K562 (cell line): Measurements from ENCODE around the gene KLHL28. TPM values are rescaled to one million over a fixed set of nuclear protein-coding genes. Genes with fewer than 3 reads are reported as not detected.

Experiments used
- ATAC-seq: fragments of 200-7000 bp; cut with Tn5 transposase; 3 replicates; pipeline ENCODE4 v1.9.1; 2020; ENCODE audit warnings: moderate library complexity
- BruUV-seq: library from RNA; stranded (reverse); fragments of 400-500 nt; replicated peaks from 2 replicates; lab custom pipeline; 2021; lab: Mats Ljungman, UMichigan
- CTCF ChIA-PET: fragments of 300-600 bp; formaldehyde crosslinking; extraction: SDS; loops from one replicate; lab custom pipeline; 2021; ENCODE audit warnings: low intra/inter-chr PET ratio; lab: Yijun Ruan, JAX
- POLR2A ChIA-PET: fragments of 300-600, 350-650 bp; sonication (Branson Sonifier 250); formaldehyde crosslinking; extraction: SDS; loops from one replicate; lab custom pipeline; 2021; ENCODE audit warnings: antibody characterized with exemption, inconsistent platforms; lab: Yijun Ruan, JAX
- DNase-seq, 4 experiments: peaks; one replicate each; pipeline versions ENCODE4 v3.0.0 to v3.0.0-alpha.2; 2011 to 2018; ENCODE audit warnings: low spot score in 3 of 4, mixed read lengths in 3 of 4; ENCODE audit errors: extremely low read depth in 1 of 4
- FAIRE-seq: peaks from 2 replicates; lab custom pipeline; 2011; peaks lifted over from hg19 to GRCh38; lab: Jason Lieb, UNC
- H2AFZ ChIP-seq: 2 replicates; pipeline ENCODE4 v1.6.0; 2011; ENCODE audit warnings: low read depth, low read length, control low read depth, inconsistent platforms
- H3K27ac ChIP-seq: fragments of 200-600 bp; 3 replicates; pipeline ENCODE4 v1.8.0; 2011; ENCODE audit warnings: low read depth, mild to moderate bottlenecking, control low read depth, inconsistent platforms, low read length, moderate library complexity, mixed read lengths; ENCODE audit errors: extremely low read depth
- H3K27me3 ChIP-seq, 2 experiments: fragments of 300-600 bp in 1 of 2; 2 replicates in 1 of 2; 3 replicates in 1 of 2; pipeline versions ENCODE4 v1.6.0 to v1.8.0; 2011; ENCODE audit warnings: inconsistent platforms in 2 of 2, low read length in 2 of 2, mild to moderate bottlenecking in 1 of 2, mixed read lengths in 1 of 2, moderate library complexity in 1 of 2; ENCODE audit not compliant: control insufficient read depth in 2 of 2, insufficient read depth in 2 of 2
- H3K36me3 ChIP-seq: fragments of 300-600 bp; 3 replicates; pipeline ENCODE4 v1.8.0; 2011; ENCODE audit warnings: mild to moderate bottlenecking, low read length, inconsistent platforms; ENCODE audit not compliant: control insufficient read depth, insufficient read depth
- H3K4me1 ChIP-seq, 2 experiments: fragments of 200-600 bp in 1 of 2; replicated peaks in 1 of 2; 2 replicates in 1 of 2; 3 replicates in 1 of 2; pipeline versions ENCODE4 v1.5.1 to v1.8.0; 2011; ENCODE audit warnings: inconsistent platforms in 2 of 2, low read length in 2 of 2, mild to moderate bottlenecking in 1 of 2, mixed read lengths in 1 of 2, moderate library complexity in 1 of 2; ENCODE audit not compliant: control insufficient read depth in 2 of 2, insufficient read depth in 2 of 2
- H3K4me2 ChIP-seq: 2 replicates; pipeline ENCODE4 v1.6.1; 2011; ENCODE audit warnings: low read length, control low read depth, inconsistent platforms, mixed read lengths; ENCODE audit not compliant: insufficient read depth
- H3K4me3 ChIP-seq: fragments of 200-600 bp; sonication (generic), shearing (Covaris generic); 2 replicates; pipeline ENCODE4 v1.5.1; 2016; ENCODE audit warnings: control low read depth, inconsistent platforms
- H3K79me2 ChIP-seq: fragments of 200-600 bp; 3 replicates; pipeline ENCODE4 v1.8.0; 2011; ENCODE audit warnings: low read length, inconsistent platforms; ENCODE audit not compliant: control insufficient read depth, insufficient read depth
- H3K9ac ChIP-seq, 2 experiments: 2 replicates each; pipeline versions ENCODE4 v1.6.0 to v1.6.1; 2011; ENCODE audit warnings: low read depth in 2 of 2, low read length in 2 of 2, control low read depth in 1 of 2, inconsistent platforms in 1 of 2, mild to moderate bottlenecking in 1 of 2, mixed read lengths in 1 of 2; ENCODE audit not compliant: insufficient read depth in 1 of 2
- H3K9me1 ChIP-seq: one replicate; pipeline ENCODE4 v1.6.0; 2011; ENCODE audit warnings: inconsistent platforms, mild to moderate bottlenecking, low read length, moderate library complexity; ENCODE audit not compliant: control insufficient read depth, insufficient read depth
- H3K9me3 ChIP-seq: replicated peaks from 2 replicates; pipeline ENCODE4 v1.5.1; 2011; ENCODE audit warnings: low read depth, low read length, inconsistent platforms; ENCODE audit not compliant: control insufficient read depth, insufficient read depth
- H4K20me1 ChIP-seq: replicated peaks from 2 replicates; pipeline ENCODE4 v1.6.1; 2011; ENCODE audit warnings: low read length, inconsistent platforms, mixed read lengths; ENCODE audit not compliant: control insufficient read depth, insufficient read depth
- CBFB ChIP-seq: sonication (generic); formaldehyde crosslinking; IDR thresholded peaks from 2 replicates; pipeline ENCODE4 v1.4.0; 2020; ENCODE audit warnings: mild to moderate bottlenecking, missing genetic modification reagents
- FOSL1 ChIP-seq: fragments of 200-800 bp; sonication (Bioruptor generic); conservative IDR thresholded peaks from 2 replicates; pipeline ENCODE4 v1.6.1; 2016; ENCODE audit warnings: missing genetic modification characterization, missing compliant biosample characterization
- HMGN3 ChIP-seq: IDR thresholded peaks from 2 replicates; pipeline ENCODE4 v1.6.1; 2011; ENCODE audit warnings: borderline replicate concordance, low read depth, mild to moderate bottlenecking, mixed read lengths, low read length; ENCODE audit not compliant: insufficient read length; ENCODE audit errors: extremely low read depth
- HNRNPL ChIP-seq: fragments of 200-400 bp; formaldehyde crosslinking; IDR thresholded peaks from 2 replicates; pipeline ENCODE4 v1.6.1; 2017; ENCODE audit warnings: low read depth, mild to moderate bottlenecking, low read length
- NRF1 ChIP-seq, 2 experiments: fragments of 450-650 bp; IDR thresholded peaks in 1 of 2; conservative IDR thresholded peaks in 1 of 2; 2 replicates each; pipeline ENCODE4 v1.6.1; 2014; ENCODE audit warnings: mild to moderate bottlenecking in 2 of 2
- POLR2AphosphoS5 ChIP-seq: IDR thresholded peaks from 2 replicates; pipeline ENCODE4 v1.6.1; 2011; ENCODE audit warnings: mild to moderate bottlenecking, low read depth, low read length, moderate library complexity; ENCODE audit not compliant: control insufficient read depth, insufficient read depth
- RBM25 ChIP-seq: fragments of 200-400 bp; formaldehyde crosslinking; IDR thresholded peaks from 2 replicates; pipeline ENCODE4 v1.6.1; 2018; ENCODE audit warnings: low read length, low read depth, moderate library complexity; ENCODE audit not compliant: severe bottlenecking
- SIRT6 ChIP-seq: IDR thresholded peaks from one replicate; pipeline ENCODE4 v1.6.1; 2012; ENCODE audit warnings: low read depth, mild to moderate bottlenecking, control low read depth, inconsistent platforms, low read length, moderate library complexity
- TAF9B ChIP-seq: fragments of 450-650 bp; IDR thresholded peaks from 2 replicates; pipeline ENCODE4 v1.6.1; 2018; ENCODE audit warnings: mild to moderate bottlenecking; ENCODE audit not compliant: partially characterized antibody
- U2AF1 ChIP-seq: fragments of 200-400 bp; formaldehyde crosslinking; optimal IDR thresholded peaks from 2 replicates; pipeline ENCODE3; 2017; ENCODE audit warnings: mild to moderate bottlenecking, low read depth, low read length, moderate library complexity
- ZNF408 ChIP-seq: fragments of 250-450 bp; sonication (Bioruptor Pico); IDR thresholded peaks from 2 replicates; pipeline ENCODE4 v1.4.0; 2020; ENCODE audit warnings: low read depth, mild to moderate bottlenecking, moderate library complexity
- ZNF444 ChIP-seq: fragments of 250-450 bp; sonication (Bioruptor Pico); IDR thresholded peaks from 2 replicates; pipeline ENCODE4 v1.4.0; 2020; ENCODE audit warnings: mild to moderate bottlenecking, moderate library complexity
- WGBS: fragments of 100-300 bp; shearing (Covaris generic); methylation state at CpG from one replicate; pipeline ENCODE4 v1.1.6; 2016; ENCODE audit warnings: low coverage, mixed read lengths; ENCODE audit not compliant: insufficient coverage; ENCODE audit errors: missing lambda C conversion rate; 5-methylcytosine and 5-hydroxymethylcytosine counted together
- in situ Hi-C: fragments of 300-500 bp; cut with MboI; formaldehyde crosslinking; loops from 4 replicates; pipeline ENCODE4 v1.15.0; 2018; ENCODE audit warnings: inconsistent platforms, mixed read lengths
- intact Hi-C: fragments of 100-400 bp; cut with micrococcal nuclease; formaldehyde crosslinking; loops from 2 replicates; pipeline ENCODE4 v1.14.2; 2022
- polyA plus RNA-seq, 8 experiments: library from polyadenylated mRNA; depleted of rRNA in 4 of 8; stranded (reverse) in 5 of 8; unstranded in 3 of 8; fragments of >200 nt; fragmentation: Nextera tagmentation in 2 of 8; fragmentation: Illumina TruSeq in 1 of 8; extraction: Ambion mirVana in 2 of 8; extraction: Trizol in 1 of 8; gene quantifications; 2 replicates each; pipeline versions ENCODE4 v1.2.1 to v1.2.3, GENCODE V29; 2011 to 2014; ENCODE audit warnings: inconsistent platforms in 1 of 8, missing spikeins in 1 of 8
- total RNA-seq, 7 experiments: library from RNA; depleted of rRNA in 6 of 7; stranded (reverse); fragments of >200 nt in 6 of 7; fragmentation: Illumina TruSeq in 2 of 7; extraction: Trizol in 2 of 7; gene quantifications; 2 replicates each; pipeline versions ENCODE4 v1.2.1 to v1.2.3, GENCODE V29; 2011 to 2021; ENCODE audit warnings: low replicate concordance in 1 of 7
- TF ChIP-seq, protein P1 (sequence below): sonication (generic); IDR thresholded peaks from 2 replicates; pipeline ENCODE4 v1.6.1; 2016
- TF ChIP-seq, protein P2 (sequence below): fragments of 450-650 bp; IDR thresholded peaks from 2 replicates; pipeline ENCODE4 v1.6.1; 2018; ENCODE audit warnings: mild to moderate bottlenecking, low read depth; ENCODE audit not compliant: partially characterized antibody
- TF ChIP-seq, protein P3 (sequence below): sonication (generic); formaldehyde crosslinking; IDR thresholded peaks from 2 replicates; pipeline ENCODE4 v1.8.0; 2022; ENCODE audit warnings: mild to moderate bottlenecking, missing genetic modification reagents
- TF ChIP-seq, protein P4 (sequence below): fragments of 250-450 bp; sonication (Bioruptor Pico); IDR thresholded peaks from 2 replicates; pipeline ENCODE4 v1.9.0; 2021; ENCODE audit warnings: mild to moderate bottlenecking
- TF ChIP-seq, protein P5 (sequence below): sonication (generic); formaldehyde crosslinking; IDR thresholded peaks from 2 replicates; pipeline ENCODE4 v1.8.0; 2023; ENCODE audit warnings: mild to moderate bottlenecking, missing genetic modification reagents

Gene KLHL28
- total and polyA plus RNA-seq, 9 of the 15 experiments (the other 6 are each of a cell fraction or from before 2014, with no cell fraction given): 1.1 to 7.5 (median 4.7) TPM

DNA sequence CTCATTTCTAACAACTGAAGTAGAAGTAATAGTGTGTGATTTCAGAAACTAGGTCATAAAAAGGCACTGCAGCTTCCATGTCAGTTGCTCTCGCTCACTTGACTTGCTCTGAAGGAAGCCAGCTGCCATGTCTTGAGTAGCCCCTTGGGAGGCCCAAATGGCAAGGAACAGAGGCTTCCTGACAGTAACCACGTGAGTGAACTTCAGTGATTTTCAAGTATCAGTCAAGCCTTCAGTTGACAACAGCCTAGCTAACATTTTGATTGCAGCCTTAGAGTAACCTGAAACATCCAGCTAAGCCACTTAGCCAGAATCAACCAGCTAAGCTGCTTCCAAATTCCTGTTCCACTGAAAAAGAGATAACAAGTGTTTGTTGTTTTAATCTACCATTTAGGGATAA is 26.9 kb upstream of the KLHL28 start:
- H3K79me2 ChIP-seq: no peaks in the 10 kb centered on the region; the same call in 1 of the 3 replicates
- 17% methylated on average over 1 of the region's 2 CpGs for WGBS

More for the DNA sequence above, 26.9 kb upstream of the KLHL28 start:
- Histone ChIP-seq H2AFZ (no peak overlapping the region), H3K36me3 (no peaks in the 10 kb centered on the region), H3K4me1 (no peaks in the 10 kb centered on the region), H3K4me3 (no peak overlapping the region), H4K20me1 (no peaks in the 10 kb centered on the region), H3K4me2 (no peak overlapping the region), H3K9me1 (no peaks in the 10 kb centered on the region), H3K9me3 (no peaks in the 10 kb centered on the region), H3K9ac (no peak overlapping the region), H3K27me3 (no peaks in the 10 kb centered on the region), H3K27ac (no peak overlapping the region)
- ChIA-PET CTCF (no interaction called here), POLR2A (no interaction called here)
- in situ Hi-C loops: no loop called here
- TF ChIP-seq, protein P1, sequence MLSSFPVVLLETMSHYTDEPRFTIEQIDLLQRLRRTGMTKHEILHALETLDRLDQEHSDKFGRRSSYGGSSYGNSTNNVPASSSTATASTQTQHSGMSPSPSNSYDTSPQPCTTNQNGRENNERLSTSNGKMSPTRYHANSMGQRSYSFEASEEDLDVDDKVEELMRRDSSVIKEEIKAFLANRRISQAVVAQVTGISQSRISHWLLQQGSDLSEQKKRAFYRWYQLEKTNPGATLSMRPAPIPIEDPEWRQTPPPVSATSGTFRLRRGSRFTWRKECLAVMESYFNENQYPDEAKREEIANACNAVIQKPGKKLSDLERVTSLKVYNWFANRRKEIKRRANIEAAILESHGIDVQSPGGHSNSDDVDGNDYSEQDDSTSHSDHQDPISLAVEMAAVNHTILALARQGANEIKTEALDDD: no peak
- TF ChIP-seq FOSL1: no peak
- TF ChIP-seq, protein P2, sequence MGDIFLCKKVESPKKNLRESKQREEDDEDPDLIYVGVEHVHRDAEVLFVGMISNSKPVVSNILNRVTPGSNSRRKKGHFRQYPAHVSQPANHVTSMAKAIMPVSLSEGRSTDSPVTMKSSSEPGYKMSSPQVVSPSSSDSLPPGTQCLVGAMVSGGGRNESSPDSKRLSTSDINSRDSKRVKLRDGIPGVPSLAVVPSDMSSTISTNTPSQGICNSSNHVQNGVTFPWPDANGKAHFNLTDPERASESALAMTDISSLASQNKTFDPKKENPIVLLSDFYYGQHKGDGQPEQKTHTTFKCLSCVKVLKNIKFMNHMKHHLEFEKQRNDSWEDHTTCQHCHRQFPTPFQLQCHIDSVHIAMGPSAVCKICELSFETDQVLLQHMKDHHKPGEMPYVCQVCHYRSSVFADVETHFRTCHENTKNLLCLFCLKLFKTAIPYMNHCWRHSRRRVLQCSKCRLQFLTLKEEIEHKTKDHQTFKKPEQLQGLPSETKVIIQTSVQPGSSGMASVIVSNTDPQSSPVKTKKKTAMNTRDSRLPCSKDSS: no peak
- TF ChIP-seq RBM25: no peak
- TF ChIP-seq ZNF408 (CRISPR knock-in tag): no peak
- TF ChIP-seq, protein P3, sequence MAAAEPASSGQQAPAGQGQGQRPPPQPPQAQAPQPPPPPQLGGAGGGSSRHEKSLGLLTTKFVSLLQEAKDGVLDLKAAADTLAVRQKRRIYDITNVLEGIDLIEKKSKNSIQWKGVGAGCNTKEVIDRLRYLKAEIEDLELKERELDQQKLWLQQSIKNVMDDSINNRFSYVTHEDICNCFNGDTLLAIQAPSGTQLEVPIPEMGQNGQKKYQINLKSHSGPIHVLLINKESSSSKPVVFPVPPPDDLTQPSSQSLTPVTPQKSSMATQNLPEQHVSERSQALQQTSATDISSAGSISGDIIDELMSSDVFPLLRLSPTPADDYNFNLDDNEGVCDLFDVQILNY (CRISPR knock-in tag): no peak
- no peak for TF ChIP-seq NRF1 (conservative IDR thresholded peaks at IDR 0.05 in 1 of 2, IDR thresholded peaks at IDR 0.05 in 1 of 2)
- TF ChIP-seq, protein P4, sequence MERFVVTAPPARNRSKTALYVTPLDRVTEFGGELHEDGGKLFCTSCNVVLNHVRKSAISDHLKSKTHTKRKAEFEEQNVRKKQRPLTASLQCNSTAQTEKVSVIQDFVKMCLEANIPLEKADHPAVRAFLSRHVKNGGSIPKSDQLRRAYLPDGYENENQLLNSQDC: no peak
- no peak for TF ChIP-seq SIRT6
- TF ChIP-seq POLR2AphosphoS5: no peak
- no peak for TF ChIP-seq HNRNPL
- TF ChIP-seq, protein P5, sequence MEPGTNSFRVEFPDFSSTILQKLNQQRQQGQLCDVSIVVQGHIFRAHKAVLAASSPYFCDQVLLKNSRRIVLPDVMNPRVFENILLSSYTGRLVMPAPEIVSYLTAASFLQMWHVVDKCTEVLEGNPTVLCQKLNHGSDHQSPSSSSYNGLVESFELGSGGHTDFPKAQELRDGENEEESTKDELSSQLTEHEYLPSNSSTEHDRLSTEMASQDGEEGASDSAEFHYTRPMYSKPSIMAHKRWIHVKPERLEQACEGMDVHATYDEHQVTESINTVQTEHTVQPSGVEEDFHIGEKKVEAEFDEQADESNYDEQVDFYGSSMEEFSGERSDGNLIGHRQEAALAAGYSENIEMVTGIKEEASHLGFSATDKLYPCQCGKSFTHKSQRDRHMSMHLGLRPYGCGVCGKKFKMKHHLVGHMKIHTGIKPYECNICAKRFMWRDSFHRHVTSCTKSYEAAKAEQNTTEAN (CRISPR knock-in tag): no peak
- no peak for TF ChIP-seq ZNF444 (CRISPR knock-in tag)
- TF ChIP-seq TAF9B: no peak
- no peak for TF ChIP-seq HMGN3
- no peak for TF ChIP-seq CBFB
- no peak for TF ChIP-seq U2AF1
- DNase-seq: no peak
- ATAC-seq: no peak
- BruUV-seq: no TSS peak
- FAIRE-seq: no peak
- intact Hi-C loops: no loop called here
